Natural killer cell treated with Interleukin-12 subunit alpha and Interleukin-12 subunit beta and Interleukin-15 and Interleukin-18, amount 100 ng/mL, for 72 hours (primary cell): ENCODE measurements around the gene HIC1. TPM values are rescaled to one million over a fixed set of nuclear protein-coding genes. Genes with fewer than 3 reads are reported as not detected.

Experiments used
- ATAC-seq, 2 donors: fragments of 150-1000 bp; cut with Tn5 transposase in 1 of 2; sonication (Bioruptor Pico), chemical (Tn5 transposase) in 1 of 2; 2 replicates each; pipeline ENCODE4 v1.10.0; 2021
- DNase-seq: peaks from one replicate; pipeline ENCODE4 v3.0.0; 2022; ENCODE audit warnings: low spot score
- H3K27ac Mint-ChIP-seq, 2 donors: 1 replicate in 1 of 2; 2 replicates in 1 of 2; pipeline ENCODE4 v1.8.0; 2022; ENCODE audit warnings: mixed read lengths in 2 of 2, mild to moderate bottlenecking in 1 of 2, moderate library complexity in 1 of 2
- H3K27me3 Mint-ChIP-seq, 2 donors: 1 replicate in 1 of 2; 2 replicates in 1 of 2; pipeline ENCODE4 v1.8.0; 2022; ENCODE audit warnings: mixed read lengths in 2 of 2
- H3K36me3 Mint-ChIP-seq: one replicate; pipeline ENCODE4 v1.8.0; 2022; ENCODE audit warnings: mixed read lengths
- H3K4me1 Mint-ChIP-seq, 2 donors: 1 replicate in 1 of 2; 2 replicates in 1 of 2; pipeline ENCODE4 v1.8.0; 2022; ENCODE audit warnings: low read depth in 2 of 2, mixed read lengths in 2 of 2, mild to moderate bottlenecking in 1 of 2
- H3K4me3 Mint-ChIP-seq: one replicate; pipeline ENCODE4 v1.8.0; 2022; ENCODE audit warnings: mixed read lengths
- H3K9me3 Mint-ChIP-seq: 2 replicates; pipeline ENCODE4 v1.8.0; 2022; ENCODE audit warnings: mixed read lengths
- total RNA-seq, 2 donors: library from RNA; stranded (reverse); gene quantifications; one replicate each; pipeline ENCODE4 v1.2.3, GENCODE V29; 2022

HIC1 gene
- total RNA-seq, 2 donors from 2014 or later: 24.8 to 56.7 TPM

- peak overlapping the region; percentile 3 for H3K4me3 Mint-ChIP-seq
Measured at GRCh38 chr17:2064147-2064489, 9.2 kb downstream of the HIC1 start.

GRCh38 chr17:2064520-2064971 is 9.6 kb downstream of the HIC1 start:
- ATAC-seq (peak; percentile 1 to 32), DNase-seq (no peak)
- Mint-ChIP-seq H3K4me3 (peak overlapping the region; percentile 12), H3K4me1 (peaks cover 40 to 63% of the 10 kb centered on the region in 2 donors), H3K27me3 (no peaks in the 10 kb centered on the region), H3K36me3 (peaks cover 4% of the 10 kb centered on the region), H3K27ac (peak overlapping the region; percentile 45 to 75), H3K9me3 (no peaks in the 10 kb centered on the region)

More at GRCh38 chr17:2064147-2064489, 9.2 kb downstream of the HIC1 start:
- no peaks in the 10 kb centered on the region for H3K9me3 Mint-ChIP-seq
- peaks cover 42 to 61% of the 10 kb centered on the region in 2 donors for H3K4me1 Mint-ChIP-seq
- DNase-seq: no peak
- no peak for ATAC-seq
- H3K36me3 Mint-ChIP-seq: peaks cover 4% of the 10 kb centered on the region
- H3K27me3 Mint-ChIP-seq: no peaks in the 10 kb centered on the region
- H3K27ac Mint-ChIP-seq: peak overlapping the region in 1 of 2 donors; percentile 75

- Mint-ChIP-seq H3K4me3 (peak overlapping the region; percentile 12), H3K27ac (peak overlapping the region; percentile 45 to 75), H3K4me1 (peaks cover 44 to 66% of the 10 kb centered on the region in 2 donors), H3K36me3 (peaks cover 4% of the 10 kb centered on the region), H3K9me3 (no peaks in the 10 kb centered on the region), H3K27me3 (no peaks in the 10 kb centered on the region)
- peak; percentile 65 for ATAC-seq
- no peak for DNase-seq
Measured at GRCh38 chr17:2064980-2065785, 10.3 kb downstream of the HIC1 start.

GRCh38 chr17:2065949-2066400 is 11.1 kb downstream of the HIC1 start:
- no peak overlapping the region for H3K27ac Mint-ChIP-seq

GRCh38 chr17:2067048-2067561 is 12.2 kb downstream of the HIC1 start:
- Mint-ChIP-seq H3K36me3 (peaks cover 2% of the 10 kb centered on the region), H3K9me3 (no peaks in the 10 kb centered on the region), H3K27me3 (no peaks in the 10 kb centered on the region), H3K4me1 (peaks cover 40 to 75% of the 10 kb centered on the region in 2 donors), H3K27ac (no peak overlapping the region), H3K4me3 (no peak overlapping the region)
- ATAC-seq (no peak), DNase-seq (no peak)

More at GRCh38 chr17:2065949-2066400, 11.1 kb downstream of the HIC1 start:
- no peak for ATAC-seq
- no peaks in the 10 kb centered on the region for H3K36me3 Mint-ChIP-seq
- H3K4me3 Mint-ChIP-seq: no peak overlapping the region
- H3K4me1 Mint-ChIP-seq: peaks cover 40 to 66% of the 10 kb centered on the region in 2 donors
- DNase-seq: no peak
- H3K27me3 Mint-ChIP-seq: no peaks in the 10 kb centered on the region
- H3K9me3 Mint-ChIP-seq: no peaks in the 10 kb centered on the region

- Mint-ChIP-seq H3K36me3 (peaks cover 6% of the 10 kb centered on the region), H3K27ac (peak overlapping the region in 1 of 2 donors; percentile 88), H3K4me1 (peaks cover 35 to 74% of the 10 kb centered on the region in 2 donors), H3K9me3 (no peaks in the 10 kb centered on the region), H3K4me3 (no peak overlapping the region), H3K27me3 (no peaks in the 10 kb centered on the region)
- ATAC-seq: no peak
- DNase-seq: no peak
Measured at GRCh38 chr17:2067608-2068024, 12.7 kb downstream of the HIC1 start.

- Mint-ChIP-seq H3K4me1 (peaks cover 32 to 72% of the 10 kb centered on the region in 2 donors), H3K27ac (peak overlapping the region in 1 of 2 donors; percentile 88), H3K27me3 (no peaks in the 10 kb centered on the region), H3K9me3 (no peaks in the 10 kb centered on the region), H3K36me3 (peaks cover 6% of the 10 kb centered on the region), H3K4me3 (no peak overlapping the region)
- DNase-seq: no peak
- no peak for ATAC-seq
Measured at GRCh38 chr17:2068031-2068518, 13.2 kb downstream of the HIC1 start.

GRCh38 chr17:2068519-2069051 is 13.7 kb downstream of the HIC1 start:
- ATAC-seq (peak in 1 of 2 donors; percentile 24), DNase-seq (no peak)
- Mint-ChIP-seq H3K9me3 (no peaks in the 10 kb centered on the region), H3K4me3 (peak overlapping the region; percentile 66), H3K36me3 (peaks cover 6% of the 10 kb centered on the region), H3K27me3 (no peaks in the 10 kb centered on the region), H3K4me1 (peaks cover 32 to 67% of the 10 kb centered on the region in 2 donors), H3K27ac (peak overlapping the region; percentile 16 to 88)

GRCh38 chr17:2070241-2071023 is 15.5 kb downstream of the HIC1 start:
- Mint-ChIP-seq H3K27ac (peak overlapping the region in 1 of 2 donors; percentile 88), H3K9me3 (no peaks in the 10 kb centered on the region), H3K4me3 (peak overlapping the region; percentile 83), H3K4me1 (peaks cover 24 to 55% of the 10 kb centered on the region in 2 donors), H3K27me3 (no peaks in the 10 kb centered on the region), H3K36me3 (peaks cover 6% of the 10 kb centered on the region)
- peak; percentile 84 to 92 for ATAC-seq
- DNase-seq: no peak

GRCh38 chr17:2071024-2071385 is 16.1 kb downstream of the HIC1 start:
- peaks cover 27 to 57% of the 10 kb centered on the region in 2 donors for H3K4me1 Mint-ChIP-seq
- H3K36me3 Mint-ChIP-seq: peaks cover 6% of the 10 kb centered on the region
- peak overlapping the region; percentile 83 for H3K4me3 Mint-ChIP-seq
- H3K27ac Mint-ChIP-seq: peak overlapping the region in 1 of 2 donors; percentile 88
- DNase-seq: no peak
- no peaks in the 10 kb centered on the region for H3K9me3 Mint-ChIP-seq
- H3K27me3 Mint-ChIP-seq: no peaks in the 10 kb centered on the region
- no peak for ATAC-seq

GRCh38 chr17:2071455-2072281 is 16.8 kb downstream of the HIC1 start:
- peaks cover 29 to 62% of the 10 kb centered on the region in 2 donors for H3K4me1 Mint-ChIP-seq
- peaks cover 6% of the 10 kb centered on the region for H3K36me3 Mint-ChIP-seq
- ATAC-seq (no peak), DNase-seq (no peak)
- peak overlapping the region; percentile 83 for H3K4me3 Mint-ChIP-seq
- H3K27me3 Mint-ChIP-seq: no peaks in the 10 kb centered on the region
- no peaks in the 10 kb centered on the region for H3K9me3 Mint-ChIP-seq
- peak overlapping the region in 1 of 2 donors; percentile 88 for H3K27ac Mint-ChIP-seq

GRCh38 chr17:2074919-2075318 is 20.0 kb downstream of the HIC1 start:
- Mint-ChIP-seq H3K4me1 (peaks cover 32 to 34% of the 10 kb centered on the region in 2 donors), H3K36me3 (peaks cover 11% of the 10 kb centered on the region), H3K9me3 (no peaks in the 10 kb centered on the region), H3K27ac (no peak overlapping the region), H3K4me3 (no peak overlapping the region), H3K27me3 (no peaks in the 10 kb centered on the region)
- DNase-seq (no peak), ATAC-seq (no peak)
